GM18951 (cell line): Measurements from ENCODE around the gene LMX1B.

Experiments
- POLR2A ChIP-seq: IDR thresholded peaks from 4 replicates; pipeline ENCODE4 v1.6.1; 2011; ENCODE audit warnings: mild to moderate bottlenecking; ENCODE audit not compliant: insufficient read length, insufficient read depth; ENCODE audit errors: extremely low read depth
- in situ Hi-C: fragments of 300-500 bp; cut with MboI; formaldehyde crosslinking; loops from one replicate; pipeline ENCODE4 v1.12.0; 2022; ENCODE audit warnings: low sequenced_read_pairs, mixed read lengths, inconsistent platforms; ENCODE audit not compliant: unreplicated experiment

LMX1B gene

GRCh38 chr9:126617003-126617822 lies 3.5 kb downstream of the LMX1B start:
- in situ Hi-C loops = no loop called here
- no peak for TF ChIP-seq POLR2A

- no peak for TF ChIP-seq POLR2A
- in situ Hi-C loops = no loop called here
Observed at GRCh38 chr9:126617823-126618165, 4.1 kb downstream of the LMX1B start.

- TF ChIP-seq POLR2A = no peak
- in situ Hi-C loops = no loop called here
Observed at GRCh38 chr9:126618190-126618584, 4.5 kb downstream of the LMX1B start.

GRCh38 chr9:126618585-126619360 lies 5.0 kb downstream of the LMX1B start:
- TF ChIP-seq POLR2A = no peak
- in situ Hi-C loops = no loop called here

DNA sequence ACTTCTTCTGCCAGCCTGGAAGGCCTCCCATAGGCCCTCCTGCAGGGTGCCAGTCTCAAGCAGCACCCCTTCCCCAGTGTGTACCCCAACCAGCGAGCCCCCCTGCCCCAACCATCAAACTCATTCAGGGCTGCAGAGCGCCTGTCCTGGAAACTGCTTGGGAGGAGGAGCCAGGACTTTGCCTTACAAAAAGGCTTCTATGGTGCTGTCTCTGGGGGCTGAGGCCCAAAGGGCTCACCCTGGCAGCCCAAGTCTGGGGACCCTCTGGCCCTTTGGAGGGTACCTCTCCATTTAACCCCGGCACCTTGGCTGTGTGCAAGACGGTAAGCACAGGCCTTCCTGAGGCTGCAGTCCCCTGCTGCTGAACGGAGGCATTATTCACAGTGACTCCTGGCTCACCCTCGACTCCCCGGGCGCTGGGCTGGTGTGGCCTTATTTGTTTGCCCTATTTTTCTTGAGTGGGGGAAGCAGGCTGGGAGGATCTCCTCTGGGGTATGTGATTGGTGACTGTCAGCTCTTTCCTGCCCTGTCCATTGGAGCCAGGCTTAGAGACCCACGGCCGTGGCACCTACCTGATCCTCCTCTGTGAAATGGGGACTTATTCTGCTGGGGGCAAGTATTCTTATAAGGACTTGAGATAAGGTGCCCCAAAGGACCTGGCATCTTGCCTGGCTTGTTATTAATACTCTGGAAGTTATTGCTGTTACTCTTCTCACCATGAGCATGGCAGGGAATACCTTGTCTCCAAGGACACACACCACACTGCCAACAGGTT lies 5.8 kb downstream of the LMX1B start:
- TF ChIP-seq POLR2A = no peak
- in situ Hi-C loops = no loop called here

- no peak for TF ChIP-seq POLR2A
Observed at GRCh38 chr9:126620478-126620877, 6.8 kb downstream of the LMX1B start.

GRCh38 chr9:126621061-126621918 lies 7.6 kb downstream of the LMX1B start:
- TF ChIP-seq POLR2A = no peak
- in situ Hi-C loops = no loop called here

More at GRCh38 chr9:126620478-126620877, 6.8 kb downstream of the LMX1B start:
- in situ Hi-C loops = no loop called here

- TF ChIP-seq POLR2A = no peak
- in situ Hi-C loops = no loop called here
Observed at GRCh38 chr9:126621919-126622735, 8.4 kb downstream of the LMX1B start.

GRCh38 chr9:126623314-126623666 lies 9.6 kb downstream of the LMX1B start:
- in situ Hi-C loops = no loop called here
- TF ChIP-seq POLR2A = no peak

- in situ Hi-C loops = no loop called here
- TF ChIP-seq POLR2A = no peak
Observed at GRCh38 chr9:126623667-126624478, 10.1 kb downstream of the LMX1B start.

GRCh38 chr9:126624479-126624826 lies 10.7 kb downstream of the LMX1B start:
- no peak for TF ChIP-seq POLR2A
- in situ Hi-C loops = no loop called here
